Endothelial cell (in vitro differentiated cells): ENCODE data around the gene DDX20. TPM values are rescaled to one million over a fixed set of nuclear protein-coding genes. Genes with fewer than 3 reads are reported as not detected.

ENCODE experiments used
- DNase-seq: peaks from one replicate; pipeline ENCODE4 v3.0.0; 2021; ENCODE audit warnings: low spot score
- H3K27ac Mint-ChIP-seq: one replicate; pipeline ENCODE4 v1.8.0; 2021; ENCODE audit warnings: mixed read lengths, inconsistent platforms; ENCODE audit not compliant: unreplicated experiment
- H3K27me3 Mint-ChIP-seq: one replicate; pipeline ENCODE4 v1.8.0; 2021; ENCODE audit warnings: mild to moderate bottlenecking, moderate library complexity, mixed read lengths, inconsistent platforms; ENCODE audit not compliant: unreplicated experiment
- H3K36me3 Mint-ChIP-seq: one replicate; pipeline ENCODE4 v1.8.0; 2021; ENCODE audit warnings: mild to moderate bottlenecking, low read depth, mixed read lengths, inconsistent platforms; ENCODE audit not compliant: unreplicated experiment
- H3K4me1 Mint-ChIP-seq: one replicate; pipeline ENCODE4 v1.8.0; 2021; ENCODE audit warnings: mild to moderate bottlenecking, mixed read lengths, inconsistent platforms; ENCODE audit not compliant: unreplicated experiment
- H3K4me3 Mint-ChIP-seq: one replicate; pipeline ENCODE4 v1.8.0; 2021; ENCODE audit warnings: mild to moderate bottlenecking, mixed read lengths, inconsistent platforms; ENCODE audit not compliant: unreplicated experiment
- H3K9me3 Mint-ChIP-seq: one replicate; pipeline ENCODE4 v1.8.0; 2021; ENCODE audit warnings: mixed read lengths, inconsistent platforms; ENCODE audit not compliant: unreplicated experiment
- CTCF ChIP-seq: fragments of 200-600 bp; sonication (generic); IDR thresholded peaks from one replicate; pipeline ENCODE4 v1.5.0; 2021; ENCODE audit warnings: antibody characterized with exemption; ENCODE audit not compliant: unreplicated experiment
- total RNA-seq: library from RNA; stranded (reverse); fragmentation: NEBNext Ultra II Directional; extraction: Animal tissue kit (Norgen Biotek cat#: 25700); gene quantifications from one replicate; pipeline ENCODE4 v1.2.1, GENCODE V29; 2021; ENCODE audit not compliant: unreplicated experiment

Gene DDX20
- total RNA-seq, 1 donor from 2014 or later: 18.8 TPM

- TF ChIP-seq CTCF: no peak
- DNase-seq: no peak
- peaks cover 7% of the 10 kb centered on the region for H3K27me3 Mint-ChIP-seq
- H3K27ac Mint-ChIP-seq: no peak overlapping the region
- peaks cover 15% of the 10 kb centered on the region for H3K4me1 Mint-ChIP-seq
- peaks cover 11% of the 10 kb centered on the region for H3K36me3 Mint-ChIP-seq
- H3K4me3 Mint-ChIP-seq: no peak overlapping the region
- H3K9me3 Mint-ChIP-seq: no peaks in the 10 kb centered on the region
Measured at GRCh38 chr1:111716333-111716732, 39.4 kb upstream of the DDX20 start.

- no peak for TF ChIP-seq CTCF
- H3K4me1 Mint-ChIP-seq: peaks cover 24% of the 10 kb centered on the region
- H3K36me3 Mint-ChIP-seq: peaks cover 17% of the 10 kb centered on the region
- H3K27ac Mint-ChIP-seq: peak overlapping the region; percentile 44
- no peak for DNase-seq
- H3K27me3 Mint-ChIP-seq: peaks cover 9% of the 10 kb centered on the region
- no peaks in the 10 kb centered on the region for H3K9me3 Mint-ChIP-seq
- no peak overlapping the region for H3K4me3 Mint-ChIP-seq
Measured at GRCh38 chr1:111717450-111717849, 38.3 kb upstream of the DDX20 start.

- no peak overlapping the region for H3K27ac Mint-ChIP-seq
- DNase-seq: no peak
- H3K4me3 Mint-ChIP-seq: no peak overlapping the region
- H3K9me3 Mint-ChIP-seq: no peaks in the 10 kb centered on the region
- TF ChIP-seq CTCF: no peak
- H3K36me3 Mint-ChIP-seq: peaks cover 18% of the 10 kb centered on the region
- H3K27me3 Mint-ChIP-seq: peaks cover 17% of the 10 kb centered on the region
- peaks cover 24% of the 10 kb centered on the region for H3K4me1 Mint-ChIP-seq
Measured at GRCh38 chr1:111719135-111719534, 36.6 kb upstream of the DDX20 start.

GRCh38 chr1:111719674-111720132 is 36.0 kb upstream of the DDX20 start:
- H3K36me3 Mint-ChIP-seq: peaks cover 22% of the 10 kb centered on the region
- no peak for DNase-seq
- no peak overlapping the region for H3K4me3 Mint-ChIP-seq
- peaks cover 17% of the 10 kb centered on the region for H3K27me3 Mint-ChIP-seq
- H3K27ac Mint-ChIP-seq: no peak overlapping the region
- no peak for TF ChIP-seq CTCF
- H3K4me1 Mint-ChIP-seq: peaks cover 28% of the 10 kb centered on the region
- H3K9me3 Mint-ChIP-seq: no peaks in the 10 kb centered on the region

GRCh38 chr1:111720274-111720976 is 35.3 kb upstream of the DDX20 start:
- Mint-ChIP-seq H3K4me3 (peak overlapping the region; percentile 43), H3K27ac (peak overlapping the region; percentile 44), H3K36me3 (peaks cover 22% of the 10 kb centered on the region), H3K4me1 (peaks cover 30% of the 10 kb centered on the region), H3K27me3 (peaks cover 19% of the 10 kb centered on the region), H3K9me3 (no peaks in the 10 kb centered on the region)
- DNase-seq: no peak
- TF ChIP-seq CTCF: no peak
